GM12878 (cell line): ENCODE measurements around the gene TSSK2. TPM values are rescaled to one million over a fixed set of nuclear protein-coding genes. Genes with fewer than 3 reads are reported as not detected.

Experiments
- ATAC-seq: fragments of 200-7000 bp; cut with Tn5 transposase; 3 replicates; pipeline ENCODE4 v1.9.1; 2020; ENCODE audit warnings: mild to moderate bottlenecking, moderate library complexity
- BruUV-seq: library from RNA; stranded (reverse); fragments of 400-500 nt; replicated peaks from 2 replicates; lab custom pipeline; 2021; lab: Mats Ljungman, UMichigan
- CTCF ChIA-PET: fragments of 300-600 bp; sonication (Branson Sonifier 250); formaldehyde crosslinking; extraction: SDS; loops from one replicate; lab custom pipeline; 2021; ENCODE audit warnings: inconsistent platforms; lab: Yijun Ruan, JAX
- POLR2A ChIA-PET: fragments of 350-600 bp; formaldehyde crosslinking; extraction: SDS; loops from one replicate; lab custom pipeline; 2021; ENCODE audit warnings: inconsistent platforms; lab: Charles Lee
- RAD21 ChIA-PET: fragments of 300-600 bp; sonication (Branson Sonifier 250); formaldehyde crosslinking; loops from one replicate; lab custom pipeline; 2023; ENCODE audit warnings: antibody characterized with exemption; ENCODE audit not compliant: unreplicated experiment; lab: Charles Lee
- SMC1A ChIA-PET: fragments of 300-600 bp; sonication (Branson Sonifier 250); formaldehyde crosslinking; loops from one replicate; lab custom pipeline; 2023; ENCODE audit not compliant: unreplicated experiment, uncharacterized antibody; lab: Charles Lee
- DNase-seq: peaks from one replicate; pipeline ENCODE4 v3.0.0-alpha.2; 2011; ENCODE audit warnings: low read depth, low spot score
- FAIRE-seq: peaks from 3 replicates; lab custom pipeline; 2011; peaks lifted over from hg19 to GRCh38; lab: Jason Lieb, UNC
- H2AFZ ChIP-seq: 2 replicates; pipeline ENCODE4 v1.6.0; 2011; ENCODE audit warnings: low read depth, low read length, control low read depth; ENCODE audit not compliant: control insufficient read depth
- H3K27ac ChIP-seq: 2 replicates; pipeline ENCODE4 v1.5.1; 2011; ENCODE audit warnings: control low read depth; ENCODE audit not compliant: control insufficient read depth, insufficient read depth
- H3K27me3 ChIP-seq, 2 experiments: replicated peaks in 1 of 2; 2 replicates each; pipeline versions ENCODE4 v1.6.0 to v1.6.1; 2011; ENCODE audit warnings: low read length in 1 of 2; ENCODE audit not compliant: control insufficient read depth in 2 of 2, insufficient read depth in 2 of 2
- H3K36me3 ChIP-seq, 2 experiments: 2 replicates each; pipeline ENCODE4 v1.5.1; 2011; ENCODE audit warnings: low read length in 1 of 2; ENCODE audit not compliant: control insufficient read depth in 2 of 2, insufficient read depth in 2 of 2
- H3K4me1 ChIP-seq: 2 replicates; pipeline ENCODE4 v1.6.1; 2011; ENCODE audit warnings: mild to moderate bottlenecking, low read length, moderate library complexity, mixed read lengths; ENCODE audit not compliant: control insufficient read depth, insufficient read depth
- H3K4me2 ChIP-seq: 2 replicates; pipeline ENCODE4 v1.6.0; 2011; ENCODE audit warnings: control low read depth; ENCODE audit not compliant: control insufficient read depth, insufficient read depth
- H3K4me3 ChIP-seq: fragments of 200-600 bp; sonication (generic); 2 replicates; pipeline ENCODE4 v1.5.1; 2016
- H3K79me2 ChIP-seq: 2 replicates; pipeline ENCODE4 v1.6.0; 2011; ENCODE audit warnings: low read length; ENCODE audit not compliant: control insufficient read depth, insufficient read depth
- H3K9ac ChIP-seq: 2 replicates; pipeline ENCODE4 v1.8.0; 2011; ENCODE audit warnings: low read length, control low read depth, mixed read lengths; ENCODE audit not compliant: control insufficient read depth, insufficient read depth
- H3K9me3 ChIP-seq: replicated peaks from 3 replicates; pipeline ENCODE4 v1.5.1; 2011; ENCODE audit warnings: mild to moderate bottlenecking, low read length; ENCODE audit not compliant: control insufficient read depth, insufficient read depth
- H4K20me1 ChIP-seq: 2 replicates; pipeline ENCODE4 v1.6.0; 2011; ENCODE audit not compliant: control insufficient read depth, insufficient read depth
- ATF7 ChIP-seq: fragments of 450-650 bp; IDR thresholded peaks from 2 replicates; pipeline ENCODE4 v1.6.1; 2016; ENCODE audit warnings: low read depth, mild to moderate bottlenecking
- CEBPB ChIP-seq, 2 experiments: fragments of 150-350 bp in 1 of 2; IDR thresholded peaks; 2 replicates each; pipeline ENCODE4 v1.6.1; 2012 to 2014; ENCODE audit warnings: low read depth in 2 of 2, low read length in 2 of 2, borderline replicate concordance in 1 of 2, inconsistent platforms in 1 of 2
- DPF2 ChIP-seq: fragments of 450-650 bp; IDR thresholded peaks from 2 replicates; pipeline ENCODE4 v1.6.1; 2017; ENCODE audit warnings: mild to moderate bottlenecking
- ETV6 ChIP-seq, 2 experiments: fragments of 450-650 bp in 1 of 2; IDR thresholded peaks in 1 of 2; conservative IDR thresholded peaks in 1 of 2; 2 replicates each; pipeline ENCODE4 v1.6.1; 2014; ENCODE audit warnings: antibody characterized with exemption in 1 of 2, borderline replicate concordance in 1 of 2, low read depth in 1 of 2, mild to moderate bottlenecking in 1 of 2, moderate library complexity in 1 of 2
- MYB ChIP-seq: fragments of 150-350 bp; IDR thresholded peaks from 2 replicates; pipeline ENCODE4 v1.6.1; 2014; ENCODE audit warnings: mild to moderate bottlenecking, low read depth, low read length, borderline replicate concordance
- NBN ChIP-seq: fragments of 450-650 bp; IDR thresholded peaks from 2 replicates; pipeline ENCODE4 v1.6.1; 2016
- RFX5 ChIP-seq: IDR thresholded peaks from 2 replicates; pipeline ENCODE4 v1.6.1; 2011; ENCODE audit warnings: low read depth, low read length, improper control_type of control experiment
- RUNX3 ChIP-seq: IDR thresholded peaks from 2 replicates; pipeline ENCODE4 v1.6.1; 2012; ENCODE audit warnings: low read length, inconsistent platforms
- SPI1 ChIP-seq: IDR thresholded peaks from 2 replicates; pipeline ENCODE4 v1.6.1; 2011; ENCODE audit warnings: low read depth, mild to moderate bottlenecking, low read length, moderate library complexity, borderline replicate concordance; ENCODE audit not compliant: insufficient read depth
- WGBS: methylation state at CpG from one replicate; pipeline ENCODE4 v1.1.6; 2016; ENCODE audit warnings: low lambda C conversion rate; ENCODE audit not compliant: insufficient replicate concordance, insufficient coverage; ENCODE audit errors: missing lambda C conversion rate; 5-methylcytosine and 5-hydroxymethylcytosine counted together
- in situ Hi-C: fragments of 300-500 bp; cut with MboI; formaldehyde crosslinking; loops from 9 replicates; pipeline ENCODE4 v1.14.3; 2018; ENCODE audit warnings: mixed read lengths
- intact Hi-C: fragments of 100-400 bp; cut with micrococcal nuclease; formaldehyde crosslinking; loops from one replicate; pipeline ENCODE4 v1.14.2; 2022; ENCODE audit not compliant: unreplicated experiment
- polyA plus RNA-seq, 11 experiments: library from polyadenylated mRNA; depleted of rRNA in 4 of 11; unstranded in 6 of 11; stranded (reverse) in 5 of 11; fragments of >200 nt; fragmentation: Nextera tagmentation in 4 of 11; fragmentation: Illumina TruSeq in 1 of 11; extraction: Ambion mirVana in 4 of 11; extraction: Trizol in 1 of 11; gene quantifications; 1 replicate in 1 of 11; 2 replicates in 10 of 11; pipeline versions ENCODE4 v1.2.1 to v1.2.3, GENCODE V29; 2011 to 2016; ENCODE audit warnings: inconsistent platforms in 2 of 11, missing spikeins in 2 of 11, low read depth in 1 of 11
- total RNA-seq, 4 experiments: library from RNA; depleted of rRNA in 3 of 4; stranded (reverse); fragments of >200 nt in 3 of 4; fragmentation: Illumina TruSeq in 1 of 4; extraction: Trizol in 1 of 4; gene quantifications; 2 replicates each; pipeline versions ENCODE4 v1.2.1 to v1.2.3, GENCODE V29; 2013 to 2021
- TF ChIP-seq, protein P1 (sequence below): IDR thresholded peaks from 2 replicates; pipeline ENCODE4 v1.6.1; 2011; ENCODE audit warnings: borderline replicate concordance, low read depth, mild to moderate bottlenecking, moderate library complexity, mixed read lengths, low read length; ENCODE audit not compliant: insufficient read depth; ENCODE audit errors: extremely low read length
- TF ChIP-seq, protein P2 (sequence below): fragments of 450-650 bp; IDR thresholded peaks from 2 replicates; pipeline ENCODE4 v1.6.1; 2016; ENCODE audit warnings: mild to moderate bottlenecking
- TF ChIP-seq, protein P3 (sequence below): fragments of 450-650 bp; IDR thresholded peaks from 2 replicates; pipeline ENCODE4 v1.6.1; 2016; ENCODE audit warnings: mild to moderate bottlenecking
- TF ChIP-seq, protein P4 (sequence below): IDR thresholded peaks from 2 replicates; pipeline ENCODE4 v1.6.1; 2011; ENCODE audit warnings: mild to moderate bottlenecking, low read depth, low read length, moderate library complexity; ENCODE audit not compliant: insufficient replicate concordance

TSSK2 gene
- total and polyA plus RNA-seq, 10 of the 15 experiments (the other 5 are each of a cell fraction or from before 2014, with no cell fraction given), result 0.03 to 0.17 TPM; not detected in 8

DNA sequence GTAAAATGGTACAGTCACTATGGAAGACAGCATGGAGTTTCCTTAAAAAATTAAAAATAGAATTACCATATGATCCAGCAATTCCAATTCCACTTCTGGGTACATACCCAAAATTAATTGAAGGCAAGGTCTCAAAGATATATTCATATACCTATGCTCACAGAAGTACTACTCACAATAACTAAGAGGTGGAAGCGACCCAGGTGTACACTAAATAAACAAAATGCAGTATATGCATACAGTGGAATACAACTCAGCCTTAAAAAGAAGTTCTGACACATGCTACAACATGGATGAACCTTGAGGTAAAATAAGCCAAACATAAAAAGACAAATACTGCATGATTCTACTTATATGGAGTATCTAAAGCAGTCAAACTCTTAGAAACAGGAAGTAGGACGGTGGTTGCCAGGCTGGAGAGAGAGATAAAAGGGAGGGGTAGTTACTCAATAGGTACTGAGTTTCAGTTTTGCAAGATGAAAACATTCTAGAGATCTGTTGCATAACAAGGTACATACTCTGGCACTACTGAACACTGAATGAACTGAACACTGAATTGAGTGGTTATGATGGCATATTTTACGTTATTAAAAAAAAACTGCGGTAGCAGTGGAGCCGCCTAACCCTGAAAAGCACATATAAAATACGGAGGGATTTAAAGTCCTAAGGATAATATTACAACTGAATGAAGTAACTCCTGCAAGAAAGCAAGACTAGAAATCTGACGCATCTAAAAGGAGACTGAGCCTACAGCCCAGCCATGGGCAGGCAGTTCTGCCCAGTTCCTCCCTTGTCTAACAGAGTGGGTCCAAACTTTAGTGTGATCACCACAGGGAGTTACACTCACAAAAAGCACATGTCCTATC, 21.7 kb upstream of the TSSK2 start:
- no peak overlapping the region for H3K9ac ChIP-seq
- ChIA-PET POLR2A (no interaction called here), RAD21 (interaction anchor here (1.4 to 1.6 kb wide), 2 partner anchors 24 to 35 kb away, joined by 3 to 5 read pairs; partner anchors contain the start of gene ESS2), CTCF (interaction anchor here (1.4 to 1.7 kb wide), 3 partner anchors 9 to 35 kb away, joined by 6 to 7 read pairs (median 6); partner anchors contain the start of gene ESS2), SMC1A (interaction anchor here (0.9 to 1.8 kb wide), 5 partner anchors 9 to 66 kb away, joined by 3 to 6 read pairs (median 4); partner anchors contain the start of gene DGCR2)
- H3K9me3 ChIP-seq, result no peaks in the 10 kb centered on the region
- peak overlapping the region; percentile 43 for H3K4me2 ChIP-seq
- no peak overlapping the region for H2AFZ ChIP-seq
- TSS peak; percentile 26 for BruUV-seq
- H3K4me1 ChIP-seq, result peaks cover 15% of the 10 kb centered on the region
- FAIRE-seq (peak; percentile 92), ATAC-seq (peak; percentile 97), DNase-seq (peak; percentile 55)
- H3K27me3 ChIP-seq, result no peaks in the 10 kb centered on the region
- peaks cover 61% of the 10 kb centered on the region for H3K79me2 ChIP-seq
- peak overlapping the region; percentile 38; the same call in 1 of the 2 replicates for H3K27ac ChIP-seq
- H3K4me3 ChIP-seq, result peak overlapping the region; percentile 6; the same call in 1 of the 2 replicates
- H4K20me1 ChIP-seq, result peaks cover 2% of the 10 kb centered on the region; the same call in 1 of the 2 replicates
- WGBS, result 20% methylated on average over 7 of the region's 7 CpGs
- TF ChIP-seq CEBPB (IDR thresholded peaks at IDR 0.05; ENCODE audit: borderline replicate concordance in 1 of 2, low read depth in 2 of 2, low read length in 2 of 2), result 0 out of 4 replicates have a peak, but pooled peaks of 1 of the 2 experiments have one; percentile 58
- TF ChIP-seq ETV6 (conservative IDR thresholded peaks at IDR 0.05 in 1 of 2, IDR thresholded peaks at IDR 0.05 in 1 of 2; ENCODE audit: borderline replicate concordance in 1 of 2, low read depth in 1 of 2), result no peak
- TF ChIP-seq ATF7, result 0 out of 2 replicates have a peak, but pooled peaks have one; percentile 51
- TF ChIP-seq MYB, result no peak
- TF ChIP-seq, protein P1, sequence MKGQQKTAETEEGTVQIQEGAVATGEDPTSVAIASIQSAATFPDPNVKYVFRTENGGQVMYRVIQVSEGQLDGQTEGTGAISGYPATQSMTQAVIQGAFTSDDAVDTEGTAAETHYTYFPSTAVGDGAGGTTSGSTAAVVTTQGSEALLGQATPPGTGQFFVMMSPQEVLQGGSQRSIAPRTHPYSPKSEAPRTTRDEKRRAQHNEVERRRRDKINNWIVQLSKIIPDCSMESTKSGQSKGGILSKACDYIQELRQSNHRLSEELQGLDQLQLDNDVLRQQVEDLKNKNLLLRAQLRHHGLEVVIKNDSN, result no peak
- peak; percentile 56; the same call in 1 of the 2 replicates for TF ChIP-seq RFX5
- peak; percentile 77 for TF ChIP-seq SPI1
- 0 out of 2 replicates have a peak, but pooled peaks have one; percentile 24 for TF ChIP-seq NBN
- TF ChIP-seq, protein P2, sequence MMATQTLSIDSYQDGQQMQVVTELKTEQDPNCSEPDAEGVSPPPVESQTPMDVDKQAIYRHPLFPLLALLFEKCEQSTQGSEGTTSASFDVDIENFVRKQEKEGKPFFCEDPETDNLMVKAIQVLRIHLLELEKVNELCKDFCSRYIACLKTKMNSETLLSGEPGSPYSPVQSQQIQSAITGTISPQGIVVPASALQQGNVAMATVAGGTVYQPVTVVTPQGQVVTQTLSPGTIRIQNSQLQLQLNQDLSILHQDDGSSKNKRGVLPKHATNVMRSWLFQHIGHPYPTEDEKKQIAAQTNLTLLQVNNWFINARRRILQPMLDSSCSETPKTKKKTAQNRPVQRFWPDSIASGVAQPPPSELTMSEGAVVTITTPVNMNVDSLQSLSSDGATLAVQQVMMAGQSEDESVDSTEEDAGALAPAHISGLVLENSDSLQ, result peak; percentile 13; the same call in 1 of the 2 replicates
- TF ChIP-seq, protein P3, sequence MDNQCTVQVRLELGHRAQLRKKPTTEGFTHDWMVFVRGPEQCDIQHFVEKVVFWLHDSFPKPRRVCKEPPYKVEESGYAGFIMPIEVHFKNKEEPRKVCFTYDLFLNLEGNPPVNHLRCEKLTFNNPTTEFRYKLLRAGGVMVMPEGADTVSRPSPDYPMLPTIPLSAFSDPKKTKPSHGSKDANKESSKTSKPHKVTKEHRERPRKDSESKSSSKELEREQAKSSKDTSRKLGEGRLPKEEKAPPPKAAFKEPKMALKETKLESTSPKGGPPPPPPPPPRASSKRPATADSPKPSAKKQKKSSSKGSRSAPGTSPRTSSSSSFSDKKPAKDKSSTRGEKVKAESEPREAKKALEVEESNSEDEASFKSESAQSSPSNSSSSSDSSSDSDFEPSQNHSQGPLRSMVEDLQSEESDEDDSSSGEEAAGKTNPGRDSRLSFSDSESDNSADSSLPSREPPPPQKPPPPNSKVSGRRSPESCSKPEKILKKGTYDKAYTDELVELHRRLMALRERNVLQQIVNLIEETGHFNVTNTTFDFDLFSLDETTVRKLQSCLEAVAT, result no peak
- TF ChIP-seq, protein P4, sequence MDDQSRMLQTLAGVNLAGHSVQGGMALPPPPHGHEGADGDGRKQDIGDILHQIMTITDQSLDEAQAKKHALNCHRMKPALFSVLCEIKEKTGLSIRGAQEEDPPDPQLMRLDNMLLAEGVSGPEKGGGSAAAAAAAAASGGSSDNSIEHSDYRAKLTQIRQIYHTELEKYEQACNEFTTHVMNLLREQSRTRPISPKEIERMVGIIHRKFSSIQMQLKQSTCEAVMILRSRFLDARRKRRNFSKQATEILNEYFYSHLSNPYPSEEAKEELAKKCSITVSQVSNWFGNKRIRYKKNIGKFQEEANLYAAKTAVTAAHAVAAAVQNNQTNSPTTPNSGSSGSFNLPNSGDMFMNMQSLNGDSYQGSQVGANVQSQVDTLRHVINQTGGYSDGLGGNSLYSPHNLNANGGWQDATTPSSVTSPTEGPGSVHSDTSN, result no peak
- no peak for TF ChIP-seq DPF2
- 0 out of 2 replicates have a peak, but pooled peaks have one; percentile 12 for TF ChIP-seq RUNX3
- peaks cover 0 to 5% of the 10 kb centered on the region in 2 experiments; a peak in 2 of 4 replicates for H3K36me3 ChIP-seq
- in situ Hi-C loops, result no loop called here
- intact Hi-C loops, result loop anchor here (2.0 kb wide), 1 partner anchor 35 kb away; the partner anchor contains the start of gene ESS2
